HCEC 1CT (cell line): Measurements from ENCODE around the gene CFAP91.

Experiments used
- DNase-seq: peaks from one replicate; pipeline ENCODE4 v3.0.0-alpha.2; 2017

The CFAP91 gene

DNA sequence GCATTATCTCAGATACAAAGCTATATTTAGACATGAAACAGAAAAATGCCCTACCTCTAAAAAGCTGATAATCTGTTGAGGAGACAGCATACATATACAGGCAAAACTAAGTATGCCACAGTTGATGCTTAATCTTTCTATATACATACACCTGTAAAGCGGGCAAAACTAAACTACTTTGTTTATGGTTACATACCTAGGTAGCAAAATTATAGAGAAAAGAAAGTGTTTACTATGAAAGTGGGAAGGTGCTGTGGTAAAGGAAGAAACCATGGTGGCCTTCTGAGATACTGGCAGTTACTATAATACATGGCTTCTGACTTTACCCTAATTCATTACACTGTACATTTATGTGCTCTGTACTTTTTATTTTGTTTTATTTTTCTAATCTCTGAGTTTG lies 43.1 kb downstream of the CFAP91 start:
- no peak for DNase-seq

DNA sequence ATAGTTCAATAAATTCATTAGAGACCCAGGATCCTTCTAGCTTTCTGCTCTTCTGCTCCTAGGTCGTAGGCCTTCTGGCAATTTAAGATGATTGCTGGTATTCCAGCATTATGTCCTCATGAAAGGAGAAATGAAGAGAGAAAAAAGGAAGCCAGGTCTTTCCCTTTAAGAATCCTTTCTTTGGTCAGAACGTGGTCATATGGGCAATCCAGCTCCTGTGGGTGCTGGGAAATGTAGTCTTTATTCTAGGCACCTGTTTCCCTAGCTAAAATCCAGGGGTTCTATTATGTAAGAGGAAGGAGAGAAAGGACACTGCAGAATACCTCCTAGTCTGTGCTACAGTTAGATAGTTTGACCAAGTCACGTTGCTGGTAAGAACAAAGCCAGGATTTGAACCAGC lies 43.6 kb downstream of the CFAP91 start:
- DNase-seq: no peak

DNA sequence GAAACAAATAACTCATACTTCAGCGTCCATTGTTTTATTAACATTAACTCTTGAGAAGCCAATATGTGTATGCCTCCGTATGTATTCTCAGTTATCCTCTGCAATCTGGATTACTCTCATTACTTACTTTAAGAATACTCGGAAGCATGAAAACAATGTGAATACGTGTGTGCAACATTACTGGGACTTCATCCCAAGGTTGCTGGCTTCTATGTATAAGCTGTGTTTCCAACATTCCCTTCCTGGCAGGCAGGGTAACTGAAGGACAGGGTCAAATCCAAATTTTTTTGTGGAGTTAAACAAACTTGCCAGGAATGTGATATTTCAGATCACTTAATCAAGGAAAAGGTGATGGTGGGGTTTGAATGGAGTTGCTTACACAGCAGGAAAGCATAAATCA lies 44.5 kb downstream of the CFAP91 start:
- no peak for DNase-seq

DNA sequence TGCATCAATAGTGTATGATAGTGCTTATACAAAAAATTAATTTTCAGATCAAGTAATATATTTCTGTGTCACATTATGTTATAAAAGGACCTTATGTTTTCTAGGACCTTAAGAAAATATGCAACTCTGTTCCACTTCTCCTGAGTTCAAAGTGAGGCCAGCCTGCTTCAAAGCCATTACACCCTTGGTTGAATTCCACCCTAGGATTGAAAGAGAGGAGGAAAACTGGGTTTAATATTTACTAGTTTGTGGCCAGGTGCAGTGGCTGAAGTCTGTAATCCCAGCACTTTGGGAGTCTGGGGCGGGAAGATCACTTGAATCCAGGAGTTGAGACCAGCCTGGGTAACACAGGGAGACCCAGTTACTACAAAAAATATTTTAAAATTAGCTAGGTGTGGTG lies 46.2 kb downstream of the CFAP91 start:
- no peak for DNase-seq

DNA sequence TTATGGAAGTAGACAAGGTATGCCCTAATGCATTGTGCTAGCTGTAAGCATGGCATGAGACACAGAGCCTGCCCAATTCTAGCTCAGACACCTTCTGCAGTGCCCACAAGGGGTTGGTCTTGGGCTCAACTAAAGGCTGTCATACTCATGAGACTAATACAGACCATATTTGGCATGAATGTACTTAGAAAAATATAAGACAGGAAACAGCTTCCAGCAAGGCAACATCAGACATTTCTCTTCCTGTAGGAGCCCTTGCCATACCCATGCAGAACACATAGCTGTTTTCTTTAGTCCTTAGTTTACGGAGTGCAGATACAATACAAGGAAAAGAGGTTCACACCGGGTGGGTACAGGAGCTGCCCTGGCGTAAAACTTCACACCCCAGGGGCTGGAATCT lies 48.6 kb downstream of the CFAP91 start:
- no peak for DNase-seq
